K562 (cell line): ENCODE results near the gene CDC14A. TPM values are rescaled to one million over a fixed set of nuclear protein-coding genes. Genes with fewer than 3 reads are reported as not detected.

Experiments
- ATAC-seq: fragments of 200-7000 bp; cut with Tn5 transposase; 3 replicates; pipeline ENCODE4 v1.9.1; 2020; ENCODE audit warnings: moderate library complexity
- BruUV-seq: library from RNA; stranded (reverse); fragments of 400-500 nt; replicated peaks from 2 replicates; lab custom pipeline; 2021; lab: Mats Ljungman, UMichigan
- CTCF ChIA-PET: fragments of 300-600 bp; formaldehyde crosslinking; extraction: SDS; loops from one replicate; lab custom pipeline; 2021; ENCODE audit warnings: low intra/inter-chr PET ratio; lab: Yijun Ruan, JAX
- POLR2A ChIA-PET: fragments of 300-600, 350-650 bp; sonication (Branson Sonifier 250); formaldehyde crosslinking; extraction: SDS; loops from one replicate; lab custom pipeline; 2021; ENCODE audit warnings: antibody characterized with exemption, inconsistent platforms; lab: Yijun Ruan, JAX
- DNase-seq, 4 experiments: peaks; one replicate each; pipeline versions ENCODE4 v3.0.0 to v3.0.0-alpha.2; 2011 to 2018; ENCODE audit warnings: low spot score in 3 of 4, mixed read lengths in 3 of 4; ENCODE audit errors: extremely low read depth in 1 of 4
- FAIRE-seq: peaks from 2 replicates; lab custom pipeline; 2011; peaks lifted over from hg19 to GRCh38; lab: Jason Lieb, UNC
- H2AFZ ChIP-seq: 2 replicates; pipeline ENCODE4 v1.6.0; 2011; ENCODE audit warnings: low read depth, low read length, control low read depth, inconsistent platforms
- H3K27ac ChIP-seq: fragments of 200-600 bp; 3 replicates; pipeline ENCODE4 v1.8.0; 2011; ENCODE audit warnings: low read depth, mild to moderate bottlenecking, control low read depth, inconsistent platforms, low read length, moderate library complexity, mixed read lengths; ENCODE audit errors: extremely low read depth
- H3K27me3 ChIP-seq, 2 experiments: fragments of 300-600 bp in 1 of 2; 2 replicates in 1 of 2; 3 replicates in 1 of 2; pipeline versions ENCODE4 v1.6.0 to v1.8.0; 2011; ENCODE audit warnings: inconsistent platforms in 2 of 2, low read length in 2 of 2, mild to moderate bottlenecking in 1 of 2, mixed read lengths in 1 of 2, moderate library complexity in 1 of 2; ENCODE audit not compliant: control insufficient read depth in 2 of 2, insufficient read depth in 2 of 2
- H3K36me3 ChIP-seq: fragments of 300-600 bp; 3 replicates; pipeline ENCODE4 v1.8.0; 2011; ENCODE audit warnings: mild to moderate bottlenecking, low read length, inconsistent platforms; ENCODE audit not compliant: control insufficient read depth, insufficient read depth
- H3K4me1 ChIP-seq, 2 experiments: fragments of 200-600 bp in 1 of 2; replicated peaks in 1 of 2; 2 replicates in 1 of 2; 3 replicates in 1 of 2; pipeline versions ENCODE4 v1.5.1 to v1.8.0; 2011; ENCODE audit warnings: inconsistent platforms in 2 of 2, low read length in 2 of 2, mild to moderate bottlenecking in 1 of 2, mixed read lengths in 1 of 2, moderate library complexity in 1 of 2; ENCODE audit not compliant: control insufficient read depth in 2 of 2, insufficient read depth in 2 of 2
- H3K4me2 ChIP-seq: 2 replicates; pipeline ENCODE4 v1.6.1; 2011; ENCODE audit warnings: low read length, control low read depth, inconsistent platforms, mixed read lengths; ENCODE audit not compliant: insufficient read depth
- H3K4me3 ChIP-seq: fragments of 200-600 bp; sonication (generic), shearing (Covaris generic); 2 replicates; pipeline ENCODE4 v1.5.1; 2016; ENCODE audit warnings: control low read depth, inconsistent platforms
- H3K79me2 ChIP-seq: fragments of 200-600 bp; 3 replicates; pipeline ENCODE4 v1.8.0; 2011; ENCODE audit warnings: low read length, inconsistent platforms; ENCODE audit not compliant: control insufficient read depth, insufficient read depth
- H3K9ac ChIP-seq, 2 experiments: 2 replicates each; pipeline versions ENCODE4 v1.6.0 to v1.6.1; 2011; ENCODE audit warnings: low read depth in 2 of 2, low read length in 2 of 2, control low read depth in 1 of 2, inconsistent platforms in 1 of 2, mild to moderate bottlenecking in 1 of 2, mixed read lengths in 1 of 2; ENCODE audit not compliant: insufficient read depth in 1 of 2
- H3K9me1 ChIP-seq: one replicate; pipeline ENCODE4 v1.6.0; 2011; ENCODE audit warnings: inconsistent platforms, mild to moderate bottlenecking, low read length, moderate library complexity; ENCODE audit not compliant: control insufficient read depth, insufficient read depth
- H3K9me3 ChIP-seq: replicated peaks from 2 replicates; pipeline ENCODE4 v1.5.1; 2011; ENCODE audit warnings: low read depth, low read length, inconsistent platforms; ENCODE audit not compliant: control insufficient read depth, insufficient read depth
- H4K20me1 ChIP-seq: replicated peaks from 2 replicates; pipeline ENCODE4 v1.6.1; 2011; ENCODE audit warnings: low read length, inconsistent platforms, mixed read lengths; ENCODE audit not compliant: control insufficient read depth, insufficient read depth
- ETV6 ChIP-seq, 3 experiments: fragments of 150-350 bp in 1 of 3; sonication (generic) in 1 of 3; formaldehyde crosslinking in 1 of 3; IDR thresholded peaks; 2 replicates each; pipeline versions ENCODE4 v1.6.1 to v1.8.0; 2014 to 2022; ENCODE audit warnings: borderline replicate concordance in 2 of 3, low read depth in 2 of 3, antibody characterized with exemption in 1 of 3, low read length in 1 of 3, mild to moderate bottlenecking in 1 of 3, missing genetic modification reagents in 1 of 3
- MITF ChIP-seq: IDR thresholded peaks from 2 replicates; pipeline ENCODE4 v1.6.1; 2014; ENCODE audit warnings: antibody characterized with exemption
- NFATC3 ChIP-seq: fragments of 450-650 bp; IDR thresholded peaks from 2 replicates; pipeline ENCODE4 v1.6.1; 2017; ENCODE audit warnings: mild to moderate bottlenecking
- NR0B1 ChIP-seq: fragments of 450-650 bp; IDR thresholded peaks from one replicate; pipeline ENCODE4 v1.6.1; 2018; ENCODE audit warnings: mild to moderate bottlenecking, moderate library complexity; ENCODE audit not compliant: partially characterized antibody
- RBM34 ChIP-seq: fragments of 200-400 bp; formaldehyde crosslinking; IDR thresholded peaks from 2 replicates; pipeline ENCODE4 v1.6.1; 2018; ENCODE audit warnings: low read length, borderline replicate concordance; ENCODE audit not compliant: insufficient read depth
- XRCC4 ChIP-seq: IDR thresholded peaks from one replicate; pipeline ENCODE4 v1.6.1; 2011; ENCODE audit not compliant: insufficient read depth, insufficient read length; ENCODE audit errors: extremely low read depth
- ZKSCAN8 ChIP-seq: fragments of 200-800 bp; sonication (Bioruptor generic); IDR thresholded peaks from 2 replicates; pipeline ENCODE4 v1.6.1; 2016; ENCODE audit warnings: missing genetic modification characterization, missing compliant biosample characterization
- WGBS: fragments of 100-300 bp; shearing (Covaris generic); methylation state at CpG from one replicate; pipeline ENCODE4 v1.1.6; 2016; ENCODE audit warnings: low coverage, mixed read lengths; ENCODE audit not compliant: insufficient coverage; ENCODE audit errors: missing lambda C conversion rate; 5-methylcytosine and 5-hydroxymethylcytosine counted together
- in situ Hi-C: fragments of 300-500 bp; cut with MboI; formaldehyde crosslinking; loops from 4 replicates; pipeline ENCODE4 v1.15.0; 2018; ENCODE audit warnings: inconsistent platforms, mixed read lengths
- intact Hi-C: fragments of 100-400 bp; cut with micrococcal nuclease; formaldehyde crosslinking; loops from 2 replicates; pipeline ENCODE4 v1.14.2; 2022
- polyA plus RNA-seq, 8 experiments: library from polyadenylated mRNA; depleted of rRNA in 4 of 8; stranded (reverse) in 5 of 8; unstranded in 3 of 8; fragments of >200 nt; fragmentation: Nextera tagmentation in 2 of 8; fragmentation: Illumina TruSeq in 1 of 8; extraction: Ambion mirVana in 2 of 8; extraction: Trizol in 1 of 8; gene quantifications; 2 replicates each; pipeline versions ENCODE4 v1.2.1 to v1.2.3, GENCODE V29; 2011 to 2014; ENCODE audit warnings: inconsistent platforms in 1 of 8, missing spikeins in 1 of 8
- total RNA-seq, 7 experiments: library from RNA; depleted of rRNA in 6 of 7; stranded (reverse); fragments of >200 nt in 6 of 7; fragmentation: Illumina TruSeq in 2 of 7; extraction: Trizol in 2 of 7; gene quantifications; 2 replicates each; pipeline versions ENCODE4 v1.2.1 to v1.2.3, GENCODE V29; 2011 to 2021; ENCODE audit warnings: low replicate concordance in 1 of 7

The CDC14A gene
- total and polyA plus RNA-seq, 9 of the 15 experiments (the other 6 are each of a cell fraction or from before 2014, with no cell fraction given), result 17.0 to 74.3 (median 33.4) TPM

GRCh38 chr1:100434831-100435230 is 82.5 kb downstream of the CDC14A start:
- in situ Hi-C loops, result no loop called here

More at GRCh38 chr1:100434831-100435230, 82.5 kb downstream of the CDC14A start:
- H3K79me2 ChIP-seq, result peaks cover 70% of the 10 kb centered on the region
- ChIA-PET CTCF (no interaction called here), POLR2A (interaction anchor here (0.6 to 2.3 kb wide), 5 partner anchors 10 to 1020 kb away, joined by 3 to 6 read pairs (median 5); no protein-coding TSS in a partner anchor)
- 0 out of 2 replicates have a peak, but pooled peaks cover 5% of the 10 kb centered on the region for H4K20me1 ChIP-seq
- H3K9ac ChIP-seq, result no peak overlapping the region
- H3K4me3 ChIP-seq, result no peak overlapping the region
- intact Hi-C loops, result no loop called here
- no peaks in the 10 kb centered on the region for H3K9me1 ChIP-seq
- peaks cover 42% of the 10 kb centered on the region; the same call in 2 of the 3 replicates for H3K36me3 ChIP-seq
- TF ChIP-seq ZKSCAN8 (CRISPR knock-in tag), result no peak
- TF ChIP-seq MITF, result no peak
- TF ChIP-seq NFATC3, result no peak
- TF ChIP-seq NR0B1, result no peak
- TF ChIP-seq RBM34, result no peak
- no peak for TF ChIP-seq XRCC4
- TF ChIP-seq ETV6 (IDR thresholded peaks at IDR 0.05; ENCODE audit: borderline replicate concordance in 1 of 2, low read depth in 2 of 2, low read length in 1 of 2), result no peak
- no peak for TF ChIP-seq ETV6 (CRISPR knock-in tag; IDR thresholded peaks at IDR 0.05; ENCODE audit: borderline replicate concordance)
- H3K27ac ChIP-seq, result no peak overlapping the region; the same call in 2 of the 3 replicates
- 59% methylated on average over 2 of the region's 2 CpGs for WGBS
- no peaks in the 10 kb centered on the region for H3K27me3 ChIP-seq
- peaks cover 4 to 35% of the 10 kb centered on the region in 2 experiments; a peak in 4 of 5 replicates for H3K4me1 ChIP-seq
- H3K4me2 ChIP-seq, result no peak overlapping the region
- FAIRE-seq, result no peak
- DNase-seq, result no peak
- no peak overlapping the region for H2AFZ ChIP-seq
- H3K9me3 ChIP-seq, result no peaks in the 10 kb centered on the region
- no TSS peak for BruUV-seq
- ATAC-seq, result 0 out of 3 replicates have a peak, but pooled peaks have one; percentile 4
